GM18868 (cell line): ENCODE measurements around the gene GASK1A.
"Not testable (repeated sequence)": the region's sequence is repeated elsewhere in the genome, so short reads cannot be mapped to it uniquely, and the experiment has no call there.

Experiments
- ATAC-seq: cut with Tn5 transposase; IDR thresholded peaks from one replicate; pipeline ENCODE4 v1.9.1; 2021; ENCODE audit warnings: mild to moderate bottlenecking, moderate library complexity; ENCODE audit not compliant: unreplicated experiment

Gene GASK1A

DNA sequence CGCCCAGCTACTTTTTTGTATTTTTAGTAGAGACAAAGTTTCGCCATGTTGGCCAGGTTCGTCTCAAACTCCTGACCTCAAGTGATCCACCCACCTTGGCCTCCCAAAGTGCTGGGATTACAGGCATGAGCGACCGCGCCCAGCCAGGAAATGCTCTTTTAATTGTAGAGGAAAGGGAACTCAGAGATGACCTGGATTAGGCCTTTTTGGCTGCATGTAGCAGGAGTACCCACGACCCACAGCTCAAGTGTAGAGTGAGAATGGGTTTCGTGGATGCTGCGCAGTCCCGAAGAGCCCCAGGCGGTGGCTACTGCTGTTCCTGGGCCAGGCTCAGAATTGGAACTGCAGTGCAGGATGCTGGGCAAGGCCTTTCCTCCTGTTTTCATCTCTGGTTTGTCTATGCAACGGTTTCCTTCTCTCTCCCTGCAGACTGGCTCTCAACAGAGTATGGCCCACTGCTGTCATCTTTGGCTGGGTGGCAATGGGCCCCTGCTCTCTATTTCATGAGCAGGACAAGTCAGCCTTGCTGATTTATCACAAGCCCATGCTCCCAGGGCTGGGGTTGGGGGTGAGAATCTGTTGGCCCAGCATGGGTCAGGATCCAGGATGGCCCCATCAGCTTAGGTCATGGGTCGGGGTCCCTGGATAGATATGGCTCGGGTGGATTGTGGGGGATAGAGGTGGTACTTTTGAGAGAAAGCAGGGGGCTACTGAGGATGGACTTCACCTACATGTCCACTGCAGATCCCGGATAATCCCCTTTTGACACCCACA, 51.2 kb downstream of the GASK1A start:
- ATAC-seq: no peak

DNA sequence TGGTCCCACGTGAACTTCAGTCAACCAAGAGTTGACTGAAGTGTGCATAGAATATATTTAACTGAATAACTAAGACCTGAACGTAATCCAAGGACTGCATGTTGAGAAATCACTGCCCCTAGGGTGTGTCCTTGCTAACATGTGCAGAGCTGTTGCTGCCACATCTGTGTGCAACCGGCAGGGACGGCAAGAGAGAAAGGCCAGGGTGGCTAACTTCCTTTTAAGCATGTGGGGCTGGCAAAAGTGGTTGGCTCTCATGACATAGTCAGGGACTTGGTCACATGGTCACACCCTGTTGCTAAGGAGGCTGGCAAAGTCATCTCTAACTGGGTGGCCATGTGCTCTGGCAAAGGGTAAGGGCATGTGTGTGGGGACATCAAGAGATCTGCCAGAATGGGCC, 52.4 kb downstream of the GASK1A start:
- no peak for ATAC-seq

DNA sequence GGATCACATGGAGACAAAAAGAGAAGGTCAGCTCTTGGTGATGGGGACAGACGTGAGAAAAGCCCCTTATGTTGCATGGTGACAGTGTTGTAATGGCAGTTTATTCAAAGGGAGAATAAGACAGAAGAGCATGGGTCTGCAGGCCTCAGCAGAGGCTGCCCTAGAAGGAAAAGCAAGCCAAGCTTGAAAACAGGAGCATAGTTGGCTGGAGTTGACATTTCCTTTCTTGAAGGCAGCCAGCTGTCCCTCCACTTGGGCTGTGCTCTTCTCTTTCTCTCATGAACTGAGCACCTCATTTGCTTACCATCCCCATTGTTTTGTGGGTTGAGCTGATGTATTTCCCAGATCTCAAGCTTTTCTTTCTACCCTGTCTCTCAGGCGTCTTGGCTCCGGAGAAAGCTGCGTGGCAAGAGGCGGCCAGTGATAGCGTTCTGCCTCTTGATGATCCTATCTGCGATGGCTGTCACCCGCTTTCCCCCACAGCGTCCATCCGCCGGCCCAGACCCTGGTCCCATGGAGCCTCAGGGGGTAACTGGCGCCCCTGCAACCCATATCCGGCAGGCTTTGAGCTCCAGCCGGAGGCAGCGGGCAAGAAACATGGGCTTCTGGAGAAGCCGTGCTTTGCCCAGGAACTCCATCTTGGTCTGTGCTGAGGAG, 52.9 kb downstream of the GASK1A start:
- no peak for ATAC-seq

DNA sequence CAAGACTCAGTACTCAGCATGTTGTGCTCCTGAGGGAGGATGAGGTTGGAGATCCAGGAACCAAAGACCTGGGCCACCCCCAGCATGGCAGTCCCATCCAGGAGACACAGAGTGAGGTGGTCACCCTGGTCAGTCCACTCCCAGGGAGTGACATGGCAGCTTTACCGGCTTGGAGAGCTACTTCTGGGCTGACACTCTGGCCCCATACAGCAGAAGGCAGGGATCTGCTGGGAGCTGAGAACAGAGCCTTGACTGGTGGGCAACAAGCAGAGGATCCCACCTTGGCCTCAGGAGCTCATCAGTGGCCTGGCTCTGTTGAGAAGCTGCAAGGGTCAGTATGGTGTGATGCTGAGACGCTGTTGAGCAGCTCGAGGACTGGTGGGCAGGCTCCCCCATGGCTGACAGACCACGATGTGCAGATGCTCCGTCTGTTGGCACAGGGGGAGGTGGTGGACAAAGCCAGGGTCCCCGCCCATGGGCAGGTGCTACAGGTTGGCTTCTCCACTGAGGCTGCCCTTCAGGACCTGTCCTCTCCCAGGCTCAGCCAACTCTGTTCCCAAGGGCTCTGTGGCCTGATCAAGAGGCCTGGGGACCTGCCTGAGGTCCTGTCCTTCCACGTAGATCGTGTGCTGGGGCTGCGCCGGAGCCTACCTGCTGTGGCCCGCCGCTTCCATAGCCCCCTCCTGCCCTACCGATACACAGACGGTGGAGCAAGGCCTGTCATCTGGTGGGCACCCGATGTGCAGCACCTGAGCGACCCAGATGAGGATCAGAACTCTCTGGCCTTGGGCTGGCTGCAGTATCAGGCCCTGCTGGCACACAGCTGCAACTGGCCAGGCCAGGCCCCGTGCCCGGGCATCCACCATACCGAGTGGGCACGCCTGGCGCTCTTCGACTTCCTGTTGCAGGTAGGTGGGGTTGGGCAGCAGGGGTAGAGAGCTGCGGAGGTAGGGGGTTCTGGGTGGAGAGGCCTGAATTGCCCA, 53.8 kb downstream of the GASK1A start:
- ATAC-seq: no peak

DNA sequence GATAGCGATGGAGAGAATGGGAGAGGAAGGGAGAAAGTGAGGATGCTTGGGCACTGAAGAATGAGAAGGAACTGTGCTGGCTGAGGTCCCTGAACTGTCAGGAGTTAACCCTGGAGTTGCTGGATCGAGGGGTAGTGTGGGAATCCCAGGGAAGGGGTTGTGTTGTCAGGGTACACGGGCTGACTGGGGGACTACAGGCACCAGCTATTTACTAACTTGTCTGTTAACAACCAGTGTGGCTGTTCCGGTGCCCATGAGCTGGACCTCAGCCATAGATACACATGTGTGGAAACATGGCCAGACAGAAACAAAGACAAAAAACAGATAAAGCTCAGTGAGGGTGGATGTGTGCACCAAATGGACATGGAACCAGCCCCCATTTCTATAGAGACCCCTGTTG, 55.1 kb downstream of the GASK1A start:
- no peak for ATAC-seq

DNA sequence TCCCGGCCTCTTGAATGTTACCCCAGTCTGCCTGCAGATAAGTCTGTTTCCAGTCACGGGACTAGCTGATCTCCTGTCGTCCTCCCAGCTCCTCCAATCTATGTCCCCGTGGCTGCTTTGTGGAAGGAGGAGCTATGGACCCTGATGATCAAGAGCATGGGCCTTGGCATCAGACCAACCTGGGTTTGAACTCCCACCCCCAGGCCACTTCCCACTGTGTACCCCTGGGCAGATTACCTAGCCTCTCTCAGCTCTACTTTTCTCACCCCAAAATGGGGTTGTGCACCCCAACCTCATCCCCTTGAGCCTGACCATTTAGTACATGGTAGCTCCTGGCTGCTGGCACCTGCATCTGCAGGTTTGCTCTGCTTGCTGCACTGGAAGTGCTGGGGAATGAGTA, 55.8 kb downstream of the GASK1A start:
- ATAC-seq: no peak

DNA sequence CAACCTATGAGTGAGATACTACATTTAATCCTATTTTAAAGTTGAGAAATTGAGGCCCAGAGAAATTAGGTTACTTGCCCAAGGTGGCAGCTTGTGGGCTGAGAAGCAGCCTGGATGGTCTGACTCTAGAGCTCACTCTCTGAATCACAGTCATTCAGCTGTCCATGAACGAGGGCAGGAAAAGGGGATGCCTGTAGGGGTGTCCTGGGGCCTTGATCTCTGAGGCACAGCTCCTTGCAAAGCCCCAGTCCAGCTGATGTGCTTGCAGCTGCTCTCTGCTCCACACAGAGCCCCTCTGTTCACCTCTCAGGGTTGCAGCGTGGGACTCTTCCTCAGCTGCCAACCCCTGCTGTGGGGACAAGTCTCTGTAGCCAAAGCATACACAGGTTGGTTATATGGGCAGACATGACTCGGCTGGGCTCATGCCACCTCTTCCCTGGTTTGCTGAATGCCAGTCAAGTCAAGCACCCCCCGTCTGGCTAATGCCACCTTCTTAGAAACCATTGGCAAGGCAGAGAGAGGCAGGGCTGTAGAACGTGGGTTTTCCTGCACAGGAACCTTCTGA, 56.8 kb downstream of the GASK1A start:
- ATAC-seq: no peak

DNA sequence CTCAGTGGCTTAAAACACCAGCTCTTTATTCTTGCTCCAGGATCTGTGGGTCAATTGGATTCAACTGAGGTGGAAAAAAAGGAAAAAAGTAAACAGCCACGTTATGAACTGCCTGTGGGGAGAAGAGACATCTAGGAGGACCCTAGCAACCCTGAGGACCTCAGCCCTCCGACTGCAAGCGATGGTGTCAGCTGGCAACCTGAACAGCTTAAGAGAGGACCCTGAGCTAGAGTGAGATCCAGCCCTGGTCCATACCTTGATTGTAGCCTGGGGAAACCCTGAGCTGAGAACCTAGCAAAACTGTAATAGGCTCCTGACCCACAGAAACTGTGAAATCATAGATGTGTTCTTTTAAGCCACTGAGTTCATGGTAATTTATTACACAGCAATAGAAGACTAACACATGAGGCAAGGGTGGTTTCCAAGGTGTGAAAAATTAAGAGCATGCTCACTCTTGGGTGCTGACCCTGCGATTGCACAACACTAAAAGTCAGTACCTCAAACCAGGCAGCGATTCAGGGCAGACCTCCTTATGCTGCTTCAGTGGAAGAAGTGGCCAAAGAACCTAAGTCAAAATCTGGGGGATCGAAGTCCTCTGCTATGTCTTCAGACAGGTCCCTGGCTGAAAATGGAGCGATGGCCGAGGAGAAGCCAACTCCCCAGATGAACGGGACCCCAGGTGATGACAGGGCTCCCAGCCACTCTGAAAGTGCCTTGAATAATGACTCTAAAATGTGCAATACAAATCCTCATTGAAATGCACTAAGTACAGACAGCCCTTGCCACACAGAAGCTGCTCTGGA, 57.7 kb downstream of the GASK1A start:
- no peak for ATAC-seq

DNA sequence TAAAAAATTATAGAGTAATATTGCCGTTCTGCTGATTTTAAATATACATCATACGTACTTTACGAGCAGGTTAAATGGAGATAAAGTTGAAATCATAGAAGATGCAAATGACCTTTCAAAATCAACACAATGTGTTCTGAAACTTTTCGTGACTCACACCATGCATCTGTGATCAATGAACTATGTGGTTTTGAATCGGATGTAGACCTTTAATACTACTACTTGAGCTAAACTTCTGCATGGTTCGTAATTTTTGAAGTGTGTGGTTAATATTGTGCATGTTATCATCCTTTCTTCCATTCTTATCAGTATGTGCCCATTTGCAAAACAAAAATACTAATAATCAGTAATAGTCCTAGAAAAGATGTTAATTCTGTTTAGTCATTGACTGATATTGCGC, 58.9 kb downstream of the GASK1A start:
- ATAC-seq: no peak

DNA sequence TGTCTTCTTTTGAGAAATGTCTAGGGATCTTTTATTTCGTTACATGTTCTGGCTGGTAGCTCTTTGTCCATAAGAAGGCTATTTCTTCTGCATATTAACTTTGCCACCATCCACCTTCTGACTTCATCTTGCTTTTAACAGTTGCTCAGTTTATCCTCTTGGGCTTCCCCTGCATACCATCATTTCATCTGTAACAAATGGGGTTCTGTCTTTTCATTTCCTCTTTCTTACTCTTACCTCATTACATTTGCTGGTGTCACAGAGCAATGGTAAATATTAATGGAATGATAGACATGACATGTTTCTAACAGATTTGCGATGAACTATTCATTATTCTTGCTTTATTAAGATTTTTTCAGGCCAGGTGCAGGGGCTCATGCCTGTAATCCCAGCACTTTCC, 62.4 kb downstream of the GASK1A start:
- no peak for ATAC-seq

DNA sequence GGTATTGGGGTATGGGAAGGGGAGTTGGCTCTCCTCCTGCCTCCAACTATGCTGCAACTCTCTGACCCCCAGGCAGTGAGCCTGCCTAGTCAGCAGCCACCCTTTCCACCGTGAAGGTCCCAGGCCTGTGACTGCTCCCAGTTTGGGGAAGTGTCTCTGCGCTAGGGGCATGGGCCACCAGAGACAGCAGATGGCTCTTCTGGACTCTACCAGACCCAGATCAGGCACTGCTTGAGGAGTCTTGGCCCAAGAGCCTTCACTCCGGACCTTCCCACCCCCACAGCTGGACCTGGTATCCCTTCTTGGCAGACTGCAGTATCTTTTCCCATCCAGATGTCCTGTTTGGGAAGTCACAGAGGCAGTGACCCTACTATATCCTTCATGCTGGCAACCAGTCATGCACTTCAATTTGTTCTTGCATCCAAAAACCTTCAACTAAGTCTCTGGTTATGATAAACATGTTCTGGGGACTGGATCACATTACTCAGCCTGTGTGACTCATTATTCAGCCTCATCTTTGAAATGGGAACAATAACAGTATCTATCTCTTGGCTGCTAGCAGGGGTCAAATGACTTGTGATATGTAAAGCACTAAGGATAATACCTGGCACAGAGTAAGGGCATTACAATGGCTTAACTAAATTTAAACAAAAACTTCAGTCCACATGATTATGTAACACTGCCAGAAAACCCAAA, 64.1 kb downstream of the GASK1A start:
- ATAC-seq: no peak

DNA sequence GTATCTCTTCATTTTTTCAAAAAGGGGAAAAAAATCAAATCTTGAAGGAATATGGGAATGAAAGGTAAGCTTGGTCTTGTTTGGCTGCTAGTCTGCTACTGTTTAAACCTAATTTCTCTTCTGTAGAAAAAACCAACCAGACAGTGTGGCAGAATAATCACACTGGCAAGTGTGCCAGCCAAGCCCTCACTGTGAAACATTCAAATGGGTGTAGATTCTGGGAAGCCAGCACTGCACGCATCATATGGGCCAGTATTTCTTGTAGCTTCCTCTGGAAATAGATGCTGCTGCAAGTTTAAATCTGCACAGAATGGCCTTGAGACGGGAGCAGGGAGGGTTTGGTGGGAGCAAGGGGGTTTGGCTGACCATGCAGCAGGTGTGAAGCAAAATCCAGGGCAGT, 64.7 kb downstream of the GASK1A start:
- no peak for ATAC-seq

DNA sequence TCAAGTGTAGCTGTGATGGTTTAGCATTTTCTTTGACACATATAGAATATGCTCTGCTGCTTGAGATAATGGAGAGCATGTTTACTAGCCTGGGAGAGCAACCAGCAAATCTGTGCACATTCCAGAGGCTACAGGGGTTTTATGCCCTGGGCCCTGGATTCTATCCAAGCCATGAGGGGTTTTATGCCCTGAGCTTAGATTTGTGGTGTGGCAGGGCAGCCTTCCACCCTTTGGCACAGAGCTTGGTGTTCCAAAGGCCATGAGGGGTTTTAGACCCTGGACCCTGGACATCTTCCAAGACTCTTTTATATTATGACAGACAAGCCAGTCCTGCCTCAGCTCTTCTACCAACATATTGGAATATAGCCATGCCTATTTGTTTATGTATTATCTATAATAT, 66.0 kb downstream of the GASK1A start:
- ATAC-seq: not testable (repeated sequence)

DNA sequence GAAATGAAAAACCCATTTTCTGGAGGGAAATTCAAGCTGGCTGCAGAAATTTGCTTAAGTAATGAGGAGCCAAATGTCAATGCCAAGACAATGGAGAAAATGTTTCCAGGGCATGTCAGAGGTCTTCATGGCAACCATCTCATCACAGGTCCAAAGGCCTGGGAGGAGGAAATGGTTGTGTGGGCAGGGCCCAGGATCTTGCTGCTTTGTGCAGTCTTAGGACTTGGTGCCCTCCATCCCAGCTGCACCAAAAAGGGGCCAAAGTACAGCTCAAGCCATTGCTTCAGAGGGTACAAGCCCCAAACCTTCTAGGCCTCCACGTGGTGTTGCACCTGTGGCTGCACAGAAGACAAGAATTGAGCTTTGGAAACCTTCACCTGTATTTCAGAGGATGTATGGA, 67.5 kb downstream of the GASK1A start:
- ATAC-seq: no peak

DNA sequence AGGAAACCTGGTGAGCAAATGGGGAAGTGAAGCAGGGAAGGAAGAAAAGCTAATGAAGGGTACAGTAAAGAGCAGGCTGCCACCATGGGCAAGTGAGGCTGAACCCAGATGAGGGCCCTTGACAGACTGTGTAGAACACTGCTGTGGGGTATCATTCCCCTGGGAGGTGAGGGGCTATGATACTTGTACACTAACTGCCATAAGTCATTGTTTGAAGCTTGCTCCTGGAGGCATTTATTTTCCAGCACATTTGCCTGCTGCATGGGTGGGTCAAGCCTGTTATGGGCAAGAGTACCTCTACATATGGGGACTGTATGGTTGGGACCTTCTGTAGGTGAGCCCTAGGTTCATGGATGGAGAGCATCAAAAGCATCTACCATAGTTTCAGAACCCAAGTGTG, 69.4 kb downstream of the GASK1A start:
- ATAC-seq: no peak

DNA sequence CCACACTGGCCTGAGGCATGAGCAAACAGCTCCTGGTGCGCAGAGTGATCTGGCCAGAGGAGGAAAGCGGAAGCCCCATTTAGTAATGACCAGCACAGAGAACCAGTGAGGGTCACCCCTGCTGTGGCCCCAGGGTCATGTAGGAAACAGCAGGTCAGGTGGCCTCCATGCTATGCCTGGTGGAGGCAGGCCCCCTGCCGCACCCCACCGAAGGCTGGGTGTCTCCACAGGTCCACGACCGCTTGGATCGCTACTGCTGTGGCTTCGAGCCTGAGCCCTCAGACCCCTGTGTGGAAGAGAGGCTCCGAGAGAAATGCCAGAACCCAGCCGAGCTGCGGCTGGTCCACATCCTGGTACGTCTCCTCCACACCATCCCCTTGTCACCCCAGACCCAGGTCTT, 74.2 kb downstream of the GASK1A start:
- no peak for ATAC-seq

DNA sequence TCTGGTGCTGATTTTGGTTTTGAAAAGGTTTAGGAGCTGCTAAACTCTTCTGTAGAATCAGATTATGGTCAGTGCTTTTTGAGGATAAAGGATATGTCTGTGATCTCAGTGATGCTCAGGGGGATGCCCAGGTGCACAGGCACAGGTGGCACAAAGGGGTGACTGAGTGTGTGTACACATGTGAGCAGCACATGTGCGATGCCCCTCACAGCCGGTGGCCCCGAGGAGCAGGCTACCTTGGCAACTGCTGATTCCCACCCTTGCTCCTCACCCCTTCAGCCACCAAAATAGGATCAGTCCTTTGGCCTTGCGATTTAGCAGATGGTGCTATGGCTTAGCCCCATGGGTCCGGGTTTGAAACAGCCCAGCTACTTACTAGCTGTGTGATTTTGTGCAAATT, 75.6 kb downstream of the GASK1A start:
- ATAC-seq: no peak

DNA sequence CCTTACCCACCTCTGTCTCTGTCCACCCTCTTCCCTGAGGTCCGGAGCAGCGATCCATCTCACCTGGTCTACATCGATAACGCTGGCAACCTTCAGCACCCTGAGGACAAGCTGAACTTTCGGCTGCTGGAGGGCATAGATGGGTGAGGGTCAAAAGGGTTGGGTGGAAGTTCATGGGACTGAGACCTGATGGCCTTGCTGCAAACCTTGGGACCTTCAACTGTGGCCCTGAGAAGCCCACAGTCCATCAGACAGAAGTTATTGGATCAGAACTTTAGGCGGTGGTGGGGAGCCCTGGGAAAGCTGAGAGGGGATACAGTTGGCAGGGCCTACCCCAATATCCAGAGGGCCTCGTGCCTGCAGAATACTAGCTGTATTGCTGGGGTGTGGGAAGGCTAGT, 76.3 kb downstream of the GASK1A start:
- no peak for ATAC-seq

DNA sequence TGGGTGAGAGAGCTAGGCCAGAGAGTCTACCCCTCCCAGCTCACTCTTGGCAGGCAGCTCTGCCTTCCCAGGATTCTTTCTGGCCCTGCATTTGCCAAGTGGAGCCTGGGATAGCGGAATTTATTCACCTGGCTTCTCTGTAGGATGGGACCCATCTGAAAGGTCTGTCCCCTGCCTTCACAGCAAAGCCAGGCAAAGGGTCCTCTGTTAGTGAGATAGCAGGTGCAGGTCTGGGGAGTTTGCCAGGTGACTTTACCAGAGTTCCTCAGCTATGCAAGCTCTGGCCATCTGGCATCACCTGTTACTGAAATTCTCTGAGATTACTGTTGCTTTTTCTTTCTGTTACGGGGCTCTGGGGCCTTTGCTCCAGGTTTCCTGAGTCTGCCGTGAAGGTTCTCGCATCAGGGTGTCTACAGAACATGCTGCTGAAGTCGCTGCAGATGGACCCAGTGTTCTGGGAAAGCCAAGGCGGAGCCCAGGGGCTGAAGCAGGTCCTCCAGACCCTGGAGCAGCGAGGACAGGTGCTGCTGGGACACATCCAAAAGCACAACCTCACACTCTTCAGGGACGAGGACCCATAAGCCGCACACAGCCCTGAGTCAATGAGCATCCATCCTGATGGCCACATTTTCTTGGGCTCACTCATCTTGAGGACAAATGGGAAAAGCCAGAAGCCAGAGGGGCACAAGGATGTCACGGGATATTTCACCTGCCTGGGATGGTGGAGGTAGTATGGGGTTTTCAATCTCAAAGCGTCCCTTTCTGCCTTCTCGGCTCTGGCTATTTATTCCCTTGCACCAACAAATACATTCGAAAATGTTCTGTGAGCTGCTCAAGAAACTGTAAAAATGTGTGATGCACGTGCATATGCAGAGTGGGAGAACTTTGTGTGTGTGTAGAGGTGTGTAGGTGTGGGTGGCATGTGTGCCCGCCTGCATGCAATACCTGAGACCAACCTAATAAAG, 77.0 kb downstream of the GASK1A start:
- no peak for ATAC-seq
